Gastrocnemius medialis (tissue), 4 donors: ENCODE measurements around the gene ARHGEF4.

Experiments used
- CTCF ChIP-seq, 5 experiments: fragments of 450-650 bp in 3 of 5; fragments of 200-600 bp in 2 of 5; sonication (generic) in 2 of 5; IDR thresholded peaks in 4 of 5; conservative IDR thresholded peaks in 1 of 5; 1 replicate in 4 of 5; 2 replicates in 1 of 5; pipeline ENCODE4 v1.5.1; 2016 to 2019; ENCODE audit warnings: antibody characterized with exemption in 5 of 5, mild to moderate bottlenecking in 3 of 5, moderate library complexity in 3 of 5
- POLR2A ChIP-seq, 2 donors: fragments of 450-650 bp; IDR thresholded peaks; one replicate each; pipeline ENCODE4 v1.6.1; 2017; ENCODE audit warnings: antibody characterized with exemption in 2 of 2, mild to moderate bottlenecking in 2 of 2, moderate library complexity in 2 of 2

- TF ChIP-seq CTCF (IDR thresholded peaks at IDR 0.05 in 4 of 5, conservative IDR thresholded peaks at IDR 0.05 in 1 of 5) (no peak), POLR2A (IDR thresholded peaks at IDR 0.05) (no peak)
Observed at GRCh38 chr2:130806370-130806769, 30.3 kb upstream of the ARHGEF4 start.
